ENCODE data around the gene CSTPP1. TPM values are rescaled to one million over a fixed set of nuclear protein-coding genes. Genes with fewer than 3 reads are reported as not detected.

Gene CSTPP1
- total and polyA plus RNA-seq, 2 donors (not counting 1 experiment from before 2014, with no cell fraction given), result 15.5 to 34.1 TPM

GRCh38 chr11:47130543-47130942 lies 194.0 kb downstream of the CSTPP1 start:
- no peak overlapping the region for H3K27ac ChIP-seq (ENCODE audit: insufficient read depth, low read length)
- H3K79me2 ChIP-seq (ENCODE audit: control insufficient read depth, insufficient read depth, low read length), result no peaks in the 10 kb centered on the region
- H3K27me3 ChIP-seq (ENCODE audit: control insufficient read depth, insufficient read depth, low read length), result no peaks in the 10 kb centered on the region
- no peaks in the 10 kb centered on the region for H3K9me3 ChIP-seq (ENCODE audit: control insufficient read depth, insufficient read depth, low read depth, low read length)
- TF ChIP-seq CTCF (conservative IDR thresholded peaks at IDR 0.05 in 1 of 2, IDR thresholded peaks at IDR 0.05 in 1 of 2; ENCODE audit: low read depth in 1 of 2, low read length in 2 of 2) (no peak), EZH2 (IDR thresholded peaks at IDR 0.05; ENCODE audit: low read length, missing control alignments) (no peak)
- no peak overlapping the region for H3K4me3 ChIP-seq (replicated peaks in 1 of 4; ENCODE audit: control extremely low read depth in 1 of 4, insufficient read depth in 1 of 4, low read depth in 3 of 4, low read length in 4 of 4)
- H3K9ac ChIP-seq (ENCODE audit: insufficient read depth, low read length), result no peak overlapping the region
- no peak overlapping the region for H3K4me2 ChIP-seq (ENCODE audit: extremely low read depth, insufficient read depth, low read length)
- H4K20me1 ChIP-seq (ENCODE audit: control insufficient read depth, extremely low read depth, insufficient read depth, low read length), result no peaks in the 10 kb centered on the region
- no peak for DNase-seq (ENCODE audit: low read depth in 2 of 2)
- no peaks in the 10 kb centered on the region for H3K36me3 ChIP-seq (ENCODE audit: control insufficient read depth, insufficient read depth, low read length)
- no peak overlapping the region for H2AFZ ChIP-seq (ENCODE audit: low read length)
- no peaks in the 10 kb centered on the region for H3K4me1 ChIP-seq (ENCODE audit: control insufficient read depth, extremely low read depth, insufficient read depth, low read length)

GRCh38 chr11:47131136-47131535 lies 194.6 kb downstream of the CSTPP1 start:
- DNase-seq (ENCODE audit: low read depth in 2 of 2), result no peak
- Histone ChIP-seq H3K4me2 (ENCODE audit: extremely low read depth, insufficient read depth, low read length) (no peak overlapping the region), H3K9me3 (ENCODE audit: control insufficient read depth, insufficient read depth, low read depth, low read length) (no peaks in the 10 kb centered on the region), H3K27ac (ENCODE audit: insufficient read depth, low read length) (no peak overlapping the region), H2AFZ (ENCODE audit: low read length) (no peak overlapping the region), H3K79me2 (ENCODE audit: control insufficient read depth, insufficient read depth, low read length) (no peaks in the 10 kb centered on the region), H3K4me3 (replicated peaks in 1 of 4; ENCODE audit: control extremely low read depth in 1 of 4, insufficient read depth in 1 of 4, low read depth in 3 of 4, low read length in 4 of 4) (no peak overlapping the region), H3K36me3 (ENCODE audit: control insufficient read depth, insufficient read depth, low read length) (no peaks in the 10 kb centered on the region), H3K9ac (ENCODE audit: insufficient read depth, low read length) (no peak overlapping the region), H3K27me3 (ENCODE audit: control insufficient read depth, insufficient read depth, low read length) (no peaks in the 10 kb centered on the region), H4K20me1 (ENCODE audit: control insufficient read depth, extremely low read depth, insufficient read depth, low read length) (no peaks in the 10 kb centered on the region), H3K4me1 (ENCODE audit: control insufficient read depth, extremely low read depth, insufficient read depth, low read length) (no peaks in the 10 kb centered on the region)
- no peak for TF ChIP-seq CTCF (conservative IDR thresholded peaks at IDR 0.05 in 1 of 2, IDR thresholded peaks at IDR 0.05 in 1 of 2; ENCODE audit: low read depth in 1 of 2, low read length in 2 of 2)

- Histone ChIP-seq H3K9ac (ENCODE audit: insufficient read depth, low read length) (no peak overlapping the region), H2AFZ (ENCODE audit: low read length) (no peak overlapping the region), H3K36me3 (ENCODE audit: control insufficient read depth, insufficient read depth, low read length) (no peaks in the 10 kb centered on the region), H3K27me3 (ENCODE audit: control insufficient read depth, insufficient read depth, low read length) (no peaks in the 10 kb centered on the region), H3K4me1 (ENCODE audit: control insufficient read depth, extremely low read depth, insufficient read depth, low read length) (no peaks in the 10 kb centered on the region), H4K20me1 (ENCODE audit: control insufficient read depth, extremely low read depth, insufficient read depth, low read length) (no peaks in the 10 kb centered on the region), H3K4me3 (replicated peaks in 1 of 4; ENCODE audit: control extremely low read depth in 1 of 4, insufficient read depth in 1 of 4, low read depth in 3 of 4, low read length in 4 of 4) (no peak overlapping the region), H3K9me3 (ENCODE audit: control insufficient read depth, insufficient read depth, low read depth, low read length) (no peaks in the 10 kb centered on the region), H3K27ac (ENCODE audit: insufficient read depth, low read length) (no peak overlapping the region), H3K79me2 (ENCODE audit: control insufficient read depth, insufficient read depth, low read length) (no peaks in the 10 kb centered on the region), H3K4me2 (ENCODE audit: extremely low read depth, insufficient read depth, low read length) (no peak overlapping the region)
- TF ChIP-seq EZH2 (IDR thresholded peaks at IDR 0.05; ENCODE audit: low read length, missing control alignments), result no peak
- no peak for DNase-seq (ENCODE audit: low read depth in 2 of 2)
Observed at GRCh38 chr11:47132490-47132889, 195.9 kb downstream of the CSTPP1 start.
